ENCODE data around the gene GALR3. TPM values are rescaled to one million over a fixed set of nuclear protein-coding genes. Genes with fewer than 3 reads are reported as not detected.
"Not testable (repeated sequence)": the region's sequence is repeated elsewhere in the genome, so short reads cannot be mapped to it uniquely, and the experiment has no call there.

GALR3 gene
- total RNA-seq, 1 experiment from 2014 or later: not detected

GRCh38 chr22:37794376-37794775 is 28.8 kb upstream of the GALR3 start:
- ChIA-PET CTCF (no interaction called here), POLR2A (no interaction called here)
- intact Hi-C loops (cut with micrococcal nuclease; ENCODE audit: unreplicated experiment): no loop called here
- Histone ChIP-seq H3K27me3 (ENCODE audit: control insufficient read depth, insufficient read depth, low read length) (no peaks in the 10 kb centered on the region), H3K27ac (ENCODE audit: low read length) (no peak overlapping the region), H3K9me3 (ENCODE audit: control insufficient read depth, insufficient read depth, low read depth, low read length) (no peaks in the 10 kb centered on the region), H3K4me3 (ENCODE audit: low read depth in 2 of 2, low read length in 2 of 2) (no peak overlapping the region), H3K4me1 (ENCODE audit: control insufficient read depth, insufficient read depth, low read length) (0 out of 2 replicates have a peak, but pooled peaks cover 2% of the 10 kb centered on the region), H3K36me3 (ENCODE audit: control insufficient read depth, insufficient read depth, low read length) (no peaks in the 10 kb centered on the region)
- no peak for ATAC-seq
- no TSS peak for BruUV-seq (replicated peaks)
- TF ChIP-seq TCF7L2 (IDR thresholded peaks at IDR 0.05; ENCODE audit: low read depth, low read length) (no peak), SIN3A (IDR thresholded peaks at IDR 0.05; ENCODE audit: borderline replicate concordance, insufficient read depth, low read depth, low read length) (no peak), POLR2AphosphoS5 (IDR thresholded peaks at IDR 0.05; ENCODE audit: low read depth, low read length) (no peak)
- TF ChIP-seq, protein P1, sequence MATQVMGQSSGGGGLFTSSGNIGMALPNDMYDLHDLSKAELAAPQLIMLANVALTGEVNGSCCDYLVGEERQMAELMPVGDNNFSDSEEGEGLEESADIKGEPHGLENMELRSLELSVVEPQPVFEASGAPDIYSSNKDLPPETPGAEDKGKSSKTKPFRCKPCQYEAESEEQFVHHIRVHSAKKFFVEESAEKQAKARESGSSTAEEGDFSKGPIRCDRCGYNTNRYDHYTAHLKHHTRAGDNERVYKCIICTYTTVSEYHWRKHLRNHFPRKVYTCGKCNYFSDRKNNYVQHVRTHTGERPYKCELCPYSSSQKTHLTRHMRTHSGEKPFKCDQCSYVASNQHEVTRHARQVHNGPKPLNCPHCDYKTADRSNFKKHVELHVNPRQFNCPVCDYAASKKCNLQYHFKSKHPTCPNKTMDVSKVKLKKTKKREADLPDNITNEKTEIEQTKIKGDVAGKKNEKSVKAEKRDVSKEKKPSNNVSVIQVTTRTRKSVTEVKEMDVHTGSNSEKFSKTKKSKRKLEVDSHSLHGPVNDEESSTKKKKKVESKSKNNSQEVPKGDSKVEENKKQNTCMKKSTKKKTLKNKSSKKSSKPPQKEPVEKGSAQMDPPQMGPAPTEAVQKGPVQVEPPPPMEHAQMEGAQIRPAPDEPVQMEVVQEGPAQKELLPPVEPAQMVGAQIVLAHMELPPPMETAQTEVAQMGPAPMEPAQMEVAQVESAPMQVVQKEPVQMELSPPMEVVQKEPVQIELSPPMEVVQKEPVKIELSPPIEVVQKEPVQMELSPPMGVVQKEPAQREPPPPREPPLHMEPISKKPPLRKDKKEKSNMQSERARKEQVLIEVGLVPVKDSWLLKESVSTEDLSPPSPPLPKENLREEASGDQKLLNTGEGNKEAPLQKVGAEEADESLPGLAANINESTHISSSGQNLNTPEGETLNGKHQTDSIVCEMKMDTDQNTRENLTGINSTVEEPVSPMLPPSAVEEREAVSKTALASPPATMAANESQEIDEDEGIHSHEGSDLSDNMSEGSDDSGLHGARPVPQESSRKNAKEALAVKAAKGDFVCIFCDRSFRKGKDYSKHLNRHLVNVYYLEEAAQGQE (IDR thresholded peaks at IDR 0.05; ENCODE audit: insufficient read depth in 1 of 2, low read depth in 2 of 2, low read length in 1 of 2): no peak
- in situ Hi-C loops (cut with HindIII; ENCODE audit: low pct_unique_long_range_greater_than_20kb, low sequenced_read_pairs): no loop called here
- no peak for DNase-seq (ENCODE audit: low read depth, low spot score)

- ATAC-seq (no peak), DNase-seq (ENCODE audit: low read depth, low spot score) (no peak)
- in situ Hi-C loops (cut with HindIII; ENCODE audit: low pct_unique_long_range_greater_than_20kb, low sequenced_read_pairs) (no loop called here), intact Hi-C loops (cut with micrococcal nuclease; ENCODE audit: unreplicated experiment) (no loop called here)
- ChIA-PET POLR2A (interaction anchor here (0.6 kb wide), 1 partner anchor 188 kb away, joined by 5 read pairs; the partner anchor contains the start of gene GGA1), CTCF (no interaction called here)
- no TSS peak for BruUV-seq (replicated peaks)
- Histone ChIP-seq H3K4me1 (ENCODE audit: control insufficient read depth, insufficient read depth, low read length) (0 out of 2 replicates have a peak, but pooled peaks cover 2% of the 10 kb centered on the region), H3K4me3 (ENCODE audit: low read depth in 2 of 2, low read length in 2 of 2) (no peak overlapping the region), H3K9me3 (ENCODE audit: control insufficient read depth, insufficient read depth, low read depth, low read length) (no peaks in the 10 kb centered on the region), H3K27me3 (ENCODE audit: control insufficient read depth, insufficient read depth, low read length) (no peaks in the 10 kb centered on the region), H3K27ac (ENCODE audit: low read length) (no peak overlapping the region), H3K36me3 (ENCODE audit: control insufficient read depth, insufficient read depth, low read length) (no peaks in the 10 kb centered on the region)
- TF ChIP-seq, protein P2, sequence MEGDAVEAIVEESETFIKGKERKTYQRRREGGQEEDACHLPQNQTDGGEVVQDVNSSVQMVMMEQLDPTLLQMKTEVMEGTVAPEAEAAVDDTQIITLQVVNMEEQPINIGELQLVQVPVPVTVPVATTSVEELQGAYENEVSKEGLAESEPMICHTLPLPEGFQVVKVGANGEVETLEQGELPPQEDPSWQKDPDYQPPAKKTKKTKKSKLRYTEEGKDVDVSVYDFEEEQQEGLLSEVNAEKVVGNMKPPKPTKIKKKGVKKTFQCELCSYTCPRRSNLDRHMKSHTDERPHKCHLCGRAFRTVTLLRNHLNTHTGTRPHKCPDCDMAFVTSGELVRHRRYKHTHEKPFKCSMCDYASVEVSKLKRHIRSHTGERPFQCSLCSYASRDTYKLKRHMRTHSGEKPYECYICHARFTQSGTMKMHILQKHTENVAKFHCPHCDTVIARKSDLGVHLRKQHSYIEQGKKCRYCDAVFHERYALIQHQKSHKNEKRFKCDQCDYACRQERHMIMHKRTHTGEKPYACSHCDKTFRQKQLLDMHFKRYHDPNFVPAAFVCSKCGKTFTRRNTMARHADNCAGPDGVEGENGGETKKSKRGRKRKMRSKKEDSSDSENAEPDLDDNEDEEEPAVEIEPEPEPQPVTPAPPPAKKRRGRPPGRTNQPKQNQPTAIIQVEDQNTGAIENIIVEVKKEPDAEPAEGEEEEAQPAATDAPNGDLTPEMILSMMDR (IDR thresholded peaks at IDR 0.05): no peak
Measured at GRCh38 chr22:37796079-37796478, 27.1 kb upstream of the GALR3 start.

DNA sequence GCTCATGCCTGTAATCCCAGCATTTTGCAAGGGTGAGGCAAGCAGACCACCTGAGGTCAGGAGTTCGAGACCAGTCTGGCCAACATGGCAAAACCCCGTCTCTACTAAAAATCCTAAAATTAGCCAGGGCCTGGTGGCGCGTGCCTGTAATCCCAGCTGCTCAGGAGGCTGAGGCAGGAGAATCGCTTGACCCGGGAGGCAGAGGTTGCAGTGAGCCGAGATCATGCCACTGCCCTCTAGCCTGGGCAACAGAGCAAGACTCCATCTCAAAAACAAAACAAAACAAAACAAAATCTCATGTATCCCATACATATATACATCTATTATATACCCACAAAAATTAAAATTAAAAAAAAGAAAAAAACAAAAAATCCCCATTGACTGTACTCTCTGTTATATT is 25.9 kb upstream of the GALR3 start:
- DNase-seq (ENCODE audit: low read depth, low spot score); in situ Hi-C loops (cut with HindIII; ENCODE audit: low pct_unique_long_range_greater_than_20kb, low sequenced_read_pairs); H3K27me3 ChIP-seq (ENCODE audit: control insufficient read depth, insufficient read depth, low read length); intact Hi-C loops (cut with micrococcal nuclease; ENCODE audit: unreplicated experiment); POLR2A ChIA-PET; H3K9me3 ChIP-seq (ENCODE audit: control insufficient read depth, insufficient read depth, low read depth, low read length); H3K4me1 ChIP-seq (ENCODE audit: control insufficient read depth, insufficient read depth, low read length); CTCF ChIA-PET; ATAC-seq; H3K4me3 ChIP-seq (ENCODE audit: low read depth in 2 of 2, low read length in 2 of 2); H3K36me3 ChIP-seq (ENCODE audit: control insufficient read depth, insufficient read depth, low read length); BruUV-seq (replicated peaks); H3K27ac ChIP-seq (ENCODE audit: low read length): not testable (repeated sequence)

Measured in Panc1 (cell line).